Measurements from ENCODE around the gene ZGLP1. TPM values are rescaled to one million over a fixed set of nuclear protein-coding genes. Genes with fewer than 3 reads are reported as not detected.

ZGLP1 gene
- total RNA-seq = 0.46 and 0.59 TPM in 2 replicates

GRCh38 chr19:10309423-10309822 is at the start of gene ZGLP1:
Gene ZGLP1 (minus strand): TSS chr19:10309815.

GRCh38 chr19:10339380-10339960 is 29.9 kb upstream of the ZGLP1 start, which contains the start of gene ICAM3:
Gene ICAM3 (minus strand): TSS chr19:10339624. CDS start chr19:10339614, 10 bp downstream.

GRCh38 chr19:10332965-10333757 is 23.5 kb upstream of the ZGLP1 start, which contains the start of gene RAVER1:
Gene RAVER1 (minus strand): TSS chr19:10333529. CDS start chr19:10333507, 22 bp downstream.

GRCh38 chr19:10315335-10316214 is 6.0 kb upstream of the ZGLP1 start, which contains the start of gene FDX2:
Gene FDX2 (minus strand): TSS chr19:10316015. CDS start chr19:10315996, 19 bp downstream.

GRCh38 chr19:10289836-10290356 is 19.7 kb downstream of the ZGLP1 start, which contains the start of gene ICAM5:
Gene ICAM5 (plus strand): TSS chr19:10289952. CDS start chr19:10290044, 92 bp downstream.

GRCh38 chr19:10286803-10287737 is 22.5 kb downstream of the ZGLP1 start, which contains the start of gene ICAM4:
Gene ICAM4 (plus strand): TSS chr19:10286955. CDS start chr19:10287013, 58 bp downstream.

GRCh38 chr19:10270616-10271394 is 38.8 kb downstream of the ZGLP1 start, which contains the start of gene ICAM1:
Gene ICAM1 (plus strand): TSS chr19:10271120. CDS start chr19:10271160, 40 bp downstream.

Other genes starting within 250 kb of the ZGLP1 start
- 27.1 and 27.7 TPM in 2 replicates for gene SHFL, start 223.5 kb downstream of the ZGLP1 start, total RNA-seq
- gene ANGPTL6, start 207.1 kb downstream of the ZGLP1 start, total RNA-seq = 0.46 and 0.73 TPM in 2 replicates
- 34.7 and 50.3 TPM in 2 replicates for gene PPAN, start 203.5 kb downstream of the ZGLP1 start, total RNA-seq
- 5.9 and 10.1 TPM in 2 replicates for gene P2RY11, start 198.1 kb downstream of the ZGLP1 start, total RNA-seq
- gene EIF3G, start 189.9 kb downstream of the ZGLP1 start, total RNA-seq = 202 and 222 TPM in 2 replicates
- 26.7 and 30.3 TPM in 2 replicates for gene DNMT1, start 114.9 kb downstream of the ZGLP1 start, total RNA-seq
- gene S1PR2, start 78.5 kb downstream of the ZGLP1 start, total RNA-seq = 11.9 and 14.6 TPM in 2 replicates
- 18.1 and 25.0 TPM in 2 replicates for gene MRPL4, start 57.6 kb downstream of the ZGLP1 start, total RNA-seq
- gene ICAM1, start 38.7 kb downstream of the ZGLP1 start, total RNA-seq = 5.9 and 19.6 TPM in 2 replicates
- gene ICAM4, start 22.9 kb downstream of the ZGLP1 start, total RNA-seq = 0.10 and 0.52 TPM in 2 replicates
- gene ICAM5, start 19.9 kb downstream of the ZGLP1 start, total RNA-seq = 2.3 and 2.5 TPM in 2 replicates
- gene FDX2, start 6.2 kb upstream of the ZGLP1 start, total RNA-seq = 12.5 and 19.6 TPM in 2 replicates
- 17.3 and 27.0 TPM in 2 replicates for gene RAVER1, start 23.7 kb upstream of the ZGLP1 start, total RNA-seq
- gene ICAM3, start 29.8 kb upstream of the ZGLP1 start, total RNA-seq = 6.7 and 8.3 TPM in 2 replicates
- gene TYK2, start 70.8 kb upstream of the ZGLP1 start, total RNA-seq = 82.5 and 86.6 TPM in 2 replicates
- 119 and 153 TPM in 2 replicates for gene CDC37, start 93.7 kb upstream of the ZGLP1 start, total RNA-seq
- 9.7 and 10.0 TPM in 2 replicates for gene PDE4A, start 110.7 kb upstream of the ZGLP1 start, total RNA-seq
- gene KEAP1, start 193.5 kb upstream of the ZGLP1 start, total RNA-seq = 79.0 and 82.3 TPM in 2 replicates
- 1.7 and 4.8 TPM in 2 replicates for gene S1PR5, start 207.6 kb upstream of the ZGLP1 start, total RNA-seq
- gene ATG4D, start 234.1 kb upstream of the ZGLP1 start, total RNA-seq = 9.9 and 14.3 TPM in 2 replicates

All from smooth muscle cell of the pulmonary artery (primary cell).